PFSK-1 (cell line): Measurements from ENCODE around the gene ATRNL1.

Source experiments
- FOXP2 ChIP-seq: optimal IDR thresholded peaks from 2 replicates; pipeline ENCODE3; 2011; ENCODE audit warnings: borderline replicate concordance, control low read depth, inconsistent platforms; ENCODE audit not compliant: insufficient read depth; ENCODE audit errors: extremely low read length, extremely low read depth
- POLR2AphosphoS5 ChIP-seq: IDR thresholded peaks from 2 replicates; pipeline ENCODE4 v1.6.1; 2012; ENCODE audit warnings: low read depth, mild to moderate bottlenecking, control low read depth, low read length, moderate library complexity
- REST ChIP-seq, 2 experiments: IDR thresholded peaks; 2 replicates each; pipeline versions ENCODE4 v1.6.1 to v1.8.0; 2011 to 2012; ENCODE audit warnings: low read depth in 2 of 2, low read length in 2 of 2, control low read depth in 1 of 2, inconsistent platforms in 1 of 2, mild to moderate bottlenecking in 1 of 2, moderate library complexity in 1 of 2; ENCODE audit not compliant: insufficient read depth in 1 of 2
- SIN3A ChIP-seq: IDR thresholded peaks from 2 replicates; pipeline ENCODE4 v1.6.1; 2012; ENCODE audit warnings: mild to moderate bottlenecking, low read length, moderate library complexity, borderline replicate concordance; ENCODE audit not compliant: insufficient read depth
- TAF1 ChIP-seq: IDR thresholded peaks from 2 replicates; pipeline ENCODE4 v1.6.1; 2012; ENCODE audit warnings: low read length, control low read depth, borderline replicate concordance; ENCODE audit not compliant: insufficient read depth

The ATRNL1 gene

GRCh38 chr10:115902596-115902995 is 809.4 kb downstream of the ATRNL1 start:
- TF ChIP-seq POLR2AphosphoS5: no peak
- TF ChIP-seq FOXP2: no peak
- TF ChIP-seq REST (IDR thresholded peaks at IDR 0.05; ENCODE audit: insufficient read depth in 1 of 2, low read depth in 2 of 2, low read length in 2 of 2): no peak
- TF ChIP-seq SIN3A: no peak
- TF ChIP-seq TAF1: no peak

- TF ChIP-seq REST (IDR thresholded peaks at IDR 0.05; ENCODE audit: insufficient read depth in 1 of 2, low read depth in 2 of 2, low read length in 2 of 2) (no peak), FOXP2 (no peak), TAF1 (no peak), SIN3A (no peak), POLR2AphosphoS5 (no peak)
Observed at GRCh38 chr10:115903207-115903606, 810.0 kb downstream of the ATRNL1 start.

- no peak for TF ChIP-seq FOXP2
- no peak for TF ChIP-seq REST (IDR thresholded peaks at IDR 0.05; ENCODE audit: insufficient read depth in 1 of 2, low read depth in 2 of 2, low read length in 2 of 2)
Observed at GRCh38 chr10:115903845-115904244, 810.7 kb downstream of the ATRNL1 start.

GRCh38 chr10:115909037-115909436 is 815.9 kb downstream of the ATRNL1 start:
- TF ChIP-seq FOXP2 (no peak), POLR2AphosphoS5 (no peak), TAF1 (no peak), REST (IDR thresholded peaks at IDR 0.05; ENCODE audit: insufficient read depth in 1 of 2, low read depth in 2 of 2, low read length in 2 of 2) (no peak), SIN3A (no peak)

GRCh38 chr10:115909962-115910731 is 817.0 kb downstream of the ATRNL1 start:
- TF ChIP-seq SIN3A (no peak), POLR2AphosphoS5 (no peak), TAF1 (no peak), FOXP2 (no peak), REST (IDR thresholded peaks at IDR 0.05; ENCODE audit: insufficient read depth in 1 of 2, low read depth in 2 of 2, low read length in 2 of 2) (no peak)
